HG02798 (cell line): ENCODE data around the gene MLIP.
A peak's percentile ranks its signal among the peaks of the same experiment; 100 is the strongest.

ENCODE experiments used
- ATAC-seq: cut with Tn5 transposase; IDR thresholded peaks from one replicate; pipeline ENCODE4 v1.9.1; 2021; ENCODE audit warnings: mild to moderate bottlenecking; ENCODE audit not compliant: unreplicated experiment, poor library complexity

The MLIP gene

DNA sequence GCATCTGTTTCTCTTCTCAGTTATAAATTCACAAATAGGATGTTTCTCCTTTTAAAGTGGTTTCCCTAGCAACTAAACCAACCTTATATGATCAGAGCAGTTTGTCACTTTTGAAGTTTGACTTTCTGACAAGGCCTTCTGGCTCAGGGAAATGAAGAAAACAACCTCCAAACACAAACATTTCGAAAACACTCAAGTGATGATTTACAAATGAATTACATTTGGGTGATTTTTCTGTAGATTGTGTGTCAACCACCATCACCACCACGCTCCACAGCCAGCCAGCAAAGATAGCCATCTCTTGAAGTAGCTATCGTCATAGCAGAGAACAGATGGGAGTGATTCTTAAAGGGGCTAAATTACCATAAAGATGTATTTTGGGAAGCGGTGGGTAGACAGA, 16.5 kb upstream of the MLIP start:
- no peak for ATAC-seq

DNA sequence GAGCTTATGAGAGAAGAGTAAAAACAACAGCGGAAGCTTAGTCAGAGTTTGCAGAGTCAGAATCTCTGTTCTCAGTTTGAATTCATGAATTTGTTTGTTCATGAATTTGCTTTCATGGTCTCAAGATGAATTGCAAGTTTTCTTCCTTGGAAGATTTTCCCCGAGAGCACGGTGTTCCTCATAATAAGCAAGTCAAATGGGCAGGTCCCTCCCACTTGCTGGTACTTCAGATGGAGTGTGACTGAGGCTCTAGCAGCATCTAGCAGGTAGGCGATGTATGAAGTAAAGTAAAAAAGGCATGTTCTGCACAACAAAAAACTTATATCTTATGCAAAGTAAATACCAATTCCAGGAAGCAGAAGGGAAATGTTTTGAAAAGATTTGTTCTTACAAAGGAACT, 15.5 kb upstream of the MLIP start:
- no peak for ATAC-seq

DNA sequence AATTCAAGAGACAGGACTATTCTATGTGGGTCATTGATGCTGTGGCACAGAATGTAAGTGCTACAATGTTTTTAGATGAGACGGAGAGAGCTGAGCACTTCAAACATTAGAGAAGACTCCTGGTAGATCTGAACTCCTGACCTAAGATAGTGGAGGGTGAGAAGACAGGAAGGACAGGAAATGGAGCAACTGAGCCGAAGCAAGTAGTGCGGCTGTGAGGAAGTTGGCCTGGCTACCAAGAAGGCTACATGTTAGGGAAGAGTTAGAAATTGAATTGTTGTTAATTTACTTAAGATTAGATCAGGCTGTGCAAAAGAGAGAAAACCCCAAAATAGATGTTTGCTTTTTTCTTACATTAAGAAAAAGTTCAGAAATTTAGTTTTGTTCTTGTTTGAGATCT, 14.4 kb upstream of the MLIP start:
- no peak for ATAC-seq

DNA sequence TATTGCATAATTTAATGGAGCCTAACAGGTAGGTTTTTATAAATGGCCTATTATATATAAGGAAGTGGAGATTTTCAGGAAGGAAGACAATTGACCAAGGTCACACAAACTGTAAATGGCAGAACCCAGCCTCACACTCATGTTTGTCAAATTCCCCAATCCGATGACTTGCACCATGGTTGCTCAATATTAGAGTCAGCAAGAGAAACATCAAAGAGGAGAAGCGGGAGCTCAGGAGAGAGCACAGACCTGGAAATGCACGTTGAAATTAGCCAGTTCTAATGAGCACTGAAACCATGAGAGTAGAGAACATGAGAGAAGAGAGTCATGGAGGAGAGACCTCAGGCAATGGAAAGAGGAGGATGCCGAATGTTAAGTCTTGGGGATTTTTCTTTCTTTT, 13.5 kb upstream of the MLIP start:
- no peak for ATAC-seq

DNA sequence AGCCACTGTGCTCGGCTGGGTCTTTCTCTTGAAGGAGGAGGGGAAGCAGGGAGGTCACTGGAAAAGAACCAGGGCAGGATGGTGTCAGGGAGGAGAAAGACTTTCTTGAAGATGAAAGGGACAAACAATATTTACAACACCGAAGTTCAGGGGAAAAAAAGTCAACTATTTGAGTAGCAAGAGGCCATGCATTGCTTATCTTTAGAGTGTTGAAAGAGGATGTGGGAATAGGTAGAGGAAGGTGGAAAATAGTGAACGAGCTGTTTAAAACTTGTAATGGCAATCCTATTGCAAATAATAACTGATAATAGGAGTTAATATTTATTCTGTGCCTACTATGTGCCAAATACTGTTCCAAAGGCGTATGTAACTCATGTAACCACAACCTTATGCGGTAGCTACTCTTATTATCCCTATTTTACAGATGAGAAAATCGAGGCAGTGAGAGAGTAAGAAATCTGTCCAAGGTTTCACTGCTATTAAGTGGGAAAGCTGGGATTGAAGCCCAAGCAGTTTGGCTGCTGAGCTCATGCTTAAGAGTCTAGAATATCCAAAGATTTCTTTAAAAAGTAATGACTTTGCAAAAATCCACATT, 12.7 kb upstream of the MLIP start:
- ATAC-seq, result no peak

DNA sequence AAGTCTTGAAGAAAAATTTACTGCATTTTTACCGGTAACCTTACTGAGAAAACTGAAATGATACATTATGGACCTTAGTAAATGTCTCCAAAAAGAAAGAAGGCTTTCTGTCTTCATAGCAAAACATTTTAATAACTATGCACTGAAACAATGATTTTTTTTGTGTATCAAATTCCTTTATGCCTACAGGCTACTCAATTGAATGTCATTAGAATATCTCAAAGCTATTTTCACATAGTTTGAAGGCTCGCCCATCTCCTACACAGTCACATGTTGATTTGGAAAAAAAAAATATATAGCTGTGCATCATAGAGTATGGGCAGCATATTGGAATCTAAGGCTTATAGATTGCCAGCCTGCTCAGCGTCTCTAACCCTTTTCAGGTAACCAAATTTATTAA, 12.0 kb upstream of the MLIP start:
- ATAC-seq, result no peak

DNA sequence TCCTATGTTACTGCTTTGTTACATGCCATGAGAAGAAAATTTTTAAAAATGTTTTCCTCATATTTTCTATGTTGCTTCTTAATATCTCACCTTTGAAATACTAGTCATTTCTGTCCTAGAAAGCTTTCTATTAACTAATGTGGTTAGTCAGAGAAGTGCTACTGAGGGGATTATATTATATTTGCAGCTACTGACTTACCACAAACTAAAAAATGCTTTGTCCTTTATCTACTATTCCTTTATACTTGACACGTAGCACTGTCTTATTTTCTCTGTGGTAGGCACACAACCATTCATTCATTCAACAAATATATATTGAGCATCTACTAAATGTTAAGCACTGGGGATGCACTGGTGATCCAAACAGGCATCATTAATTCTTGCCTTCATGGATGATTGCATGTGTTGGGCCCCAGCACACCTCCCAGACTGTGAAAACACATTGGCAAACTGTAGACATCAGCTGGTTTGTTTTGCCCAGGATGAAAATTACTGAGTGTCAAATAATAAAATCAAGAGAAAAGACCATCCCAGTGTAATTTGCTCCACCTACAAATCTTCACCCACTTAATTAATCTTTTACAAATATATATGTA, 10.7 kb upstream of the MLIP start:
- peak; percentile 82 for ATAC-seq

DNA sequence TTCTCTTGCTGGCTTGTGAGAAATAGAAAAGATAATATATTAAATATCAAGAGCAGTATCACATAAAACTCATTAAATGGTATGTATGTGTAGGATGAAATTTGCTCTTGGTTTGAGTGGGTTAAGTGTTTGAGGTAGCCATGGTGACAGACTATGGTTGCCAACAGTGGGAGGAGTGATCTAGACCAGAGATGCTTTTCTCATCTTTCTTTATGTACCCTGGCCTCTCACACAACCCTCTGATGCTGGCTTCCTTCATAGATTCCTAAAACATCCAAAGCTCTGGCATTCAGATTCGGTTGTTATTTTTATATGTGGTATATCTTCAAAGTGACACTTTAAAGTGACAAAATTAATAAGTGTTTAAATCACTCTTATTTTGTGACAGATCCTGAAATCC, 9.0 kb upstream of the MLIP start:
- no peak for ATAC-seq

DNA sequence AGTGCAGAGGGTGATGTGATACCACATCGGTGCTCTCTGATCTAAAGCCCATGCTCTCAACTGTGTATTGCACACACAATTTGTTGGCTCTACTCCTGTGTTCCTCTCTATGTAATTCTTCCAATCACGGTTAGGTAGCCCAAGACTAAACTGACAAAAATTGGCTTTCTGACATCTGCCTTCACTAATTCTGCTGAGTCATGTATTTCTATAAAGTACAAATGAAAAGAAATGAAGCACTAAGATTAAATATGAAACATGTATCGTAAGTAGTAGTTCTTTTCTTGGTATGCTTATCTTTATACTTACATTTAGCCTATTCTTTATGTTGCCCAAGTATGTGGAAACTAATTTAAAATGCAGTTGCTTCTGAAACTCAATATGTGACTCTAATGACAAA, 7.7 kb upstream of the MLIP start:
- no peak for ATAC-seq

DNA sequence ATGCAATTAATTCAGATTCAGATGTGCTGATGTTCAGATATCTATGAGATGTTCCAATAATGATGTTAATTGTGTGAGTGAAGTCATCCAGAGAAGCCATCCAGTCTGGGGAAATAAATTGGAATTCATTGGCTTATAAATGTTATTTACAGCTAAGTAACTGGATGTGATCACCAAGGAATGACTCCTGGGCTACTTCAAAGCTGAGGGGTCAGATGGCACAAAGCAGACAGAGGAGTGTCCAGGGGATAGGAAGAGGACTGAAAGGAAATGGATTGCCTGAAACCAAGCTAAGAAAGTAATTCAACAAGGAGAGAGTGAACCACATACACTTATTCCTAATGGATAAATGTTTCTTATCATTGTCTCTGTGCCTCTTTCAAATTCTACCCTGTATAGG, 4.5 kb upstream of the MLIP start:
- no peak for ATAC-seq

DNA sequence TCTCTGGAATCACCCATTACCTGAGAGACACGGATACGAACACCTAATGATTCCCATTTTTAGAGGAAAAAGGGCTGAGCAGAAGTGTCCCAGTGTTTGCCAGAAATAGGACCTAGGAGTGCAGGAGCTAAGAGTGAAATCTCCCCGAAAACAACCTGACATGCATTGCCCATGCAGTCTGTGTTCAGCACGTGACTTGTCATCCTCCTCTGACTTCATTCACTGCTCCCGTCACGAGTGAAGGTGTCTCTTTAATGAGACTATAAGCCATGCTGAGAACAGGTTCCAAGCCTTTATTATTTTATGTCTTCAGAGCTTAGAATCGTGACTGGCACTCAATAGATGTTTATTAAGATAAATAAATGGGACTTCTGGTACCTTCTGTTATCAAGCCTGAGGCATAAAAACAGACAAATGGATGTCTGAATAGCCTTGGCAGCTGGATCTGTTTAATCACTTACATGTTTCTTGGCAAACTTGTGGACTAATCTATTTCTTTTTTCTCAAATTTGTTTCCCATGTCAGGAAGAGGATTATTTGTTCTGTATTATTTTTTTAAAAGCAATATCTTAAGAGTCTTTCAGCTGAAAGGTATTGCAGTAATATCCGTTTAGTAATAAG, 3.7 kb upstream of the MLIP start:
- ATAC-seq, result no peak

DNA sequence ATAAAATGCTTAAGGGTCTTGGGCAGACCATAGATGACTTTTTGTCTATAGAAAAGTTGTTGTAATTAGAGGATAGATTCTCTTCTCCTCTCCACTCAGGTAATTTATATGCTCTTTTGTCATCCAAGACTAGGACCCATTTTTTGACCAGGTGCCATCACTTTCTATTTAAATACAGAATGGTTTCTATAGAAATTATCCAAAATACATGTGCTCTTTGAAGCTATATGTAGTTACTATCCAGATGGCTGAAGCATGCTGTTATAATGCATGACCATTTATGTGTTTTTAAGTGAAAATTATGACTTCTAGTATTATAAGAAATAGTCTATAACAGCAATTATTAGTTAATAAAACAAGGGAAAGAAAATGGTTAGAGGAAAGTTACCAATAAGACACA, 3.0 kb upstream of the MLIP start:
- ATAC-seq, result no peak

DNA sequence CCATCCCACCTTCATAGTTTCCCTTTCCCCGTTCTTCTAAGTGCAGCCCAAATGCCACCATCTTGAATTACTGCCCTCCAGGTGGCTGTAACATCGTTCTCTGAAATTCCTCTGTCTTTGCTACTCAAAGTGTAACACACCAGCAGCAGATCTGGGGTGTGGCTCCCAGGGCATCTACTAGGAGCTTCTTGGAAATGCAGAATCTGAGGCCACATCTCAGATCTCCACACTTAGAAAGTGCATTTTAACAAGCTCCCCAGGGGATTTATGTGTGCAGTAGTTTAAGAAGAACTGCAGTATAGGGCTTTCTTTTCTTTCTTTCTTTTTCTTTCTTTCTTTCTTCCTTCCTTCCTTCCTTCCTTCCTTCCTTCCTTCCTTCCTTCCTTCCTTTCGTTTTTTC, 1.7 kb upstream of the MLIP start:
- no peak for ATAC-seq

DNA sequence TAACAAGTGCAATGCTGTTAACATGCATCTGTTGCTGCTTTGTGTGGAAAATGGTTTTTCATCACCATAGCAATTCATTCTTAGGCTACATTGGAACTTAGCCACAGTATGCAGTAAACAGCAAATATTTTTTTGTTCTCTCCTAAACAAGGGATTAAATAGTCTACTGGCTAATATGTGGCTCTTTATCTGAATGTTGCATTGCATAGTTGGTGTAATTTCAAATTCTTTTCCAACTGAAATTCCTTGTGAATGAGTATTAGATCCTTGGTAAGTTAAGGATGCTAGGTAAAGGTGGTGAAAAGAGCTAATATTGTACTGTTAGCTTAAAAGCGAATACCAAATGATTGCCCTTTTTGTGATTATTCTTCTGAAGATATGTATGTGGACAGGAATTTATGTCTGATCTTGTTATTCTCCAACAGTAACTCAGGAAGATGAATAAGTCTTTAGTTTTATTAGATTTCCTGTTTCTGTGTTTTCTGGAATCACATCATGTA, 958 bp downstream of the MLIP start:
- ATAC-seq, result no peak

DNA sequence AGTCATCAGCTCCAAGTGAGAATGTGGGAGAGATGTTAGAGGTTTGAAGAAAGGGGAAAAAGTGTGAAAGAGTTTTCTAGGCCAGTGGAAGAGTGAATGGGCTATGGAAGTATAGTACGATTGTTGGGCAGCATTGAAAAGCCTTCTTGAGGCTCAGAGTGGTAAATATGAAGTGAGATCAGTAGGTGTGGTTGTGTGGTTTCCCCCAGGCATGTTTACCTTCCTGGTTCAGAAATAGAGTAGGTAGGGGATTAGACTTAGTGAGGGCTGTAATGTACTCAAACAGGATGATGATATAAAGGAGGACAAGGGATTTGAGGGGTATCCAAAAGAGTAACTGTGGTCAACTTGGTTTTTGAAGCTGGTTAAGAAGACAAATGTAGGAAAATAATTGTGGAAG, 3.7 kb downstream of the MLIP start:
- no peak for ATAC-seq

DNA sequence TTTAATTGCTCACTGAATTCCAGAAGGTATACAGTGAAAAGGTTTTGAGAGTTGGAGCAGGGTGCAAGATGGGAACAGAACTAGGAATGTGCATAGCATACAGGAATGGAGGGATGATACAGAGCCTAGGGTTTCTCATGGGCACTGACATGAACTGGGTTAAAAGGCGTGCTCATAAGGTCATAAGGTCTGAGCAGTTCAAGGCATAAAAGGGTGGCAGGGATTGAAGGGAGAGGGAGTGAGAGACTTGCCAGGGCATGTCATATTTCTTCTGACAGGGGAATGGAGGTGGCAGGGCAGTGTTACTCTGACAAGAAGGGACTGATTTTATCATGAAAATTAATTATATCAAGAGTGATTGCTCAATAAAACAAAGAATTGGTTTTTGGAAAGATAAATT, 4.7 kb downstream of the MLIP start:
- no peak for ATAC-seq

DNA sequence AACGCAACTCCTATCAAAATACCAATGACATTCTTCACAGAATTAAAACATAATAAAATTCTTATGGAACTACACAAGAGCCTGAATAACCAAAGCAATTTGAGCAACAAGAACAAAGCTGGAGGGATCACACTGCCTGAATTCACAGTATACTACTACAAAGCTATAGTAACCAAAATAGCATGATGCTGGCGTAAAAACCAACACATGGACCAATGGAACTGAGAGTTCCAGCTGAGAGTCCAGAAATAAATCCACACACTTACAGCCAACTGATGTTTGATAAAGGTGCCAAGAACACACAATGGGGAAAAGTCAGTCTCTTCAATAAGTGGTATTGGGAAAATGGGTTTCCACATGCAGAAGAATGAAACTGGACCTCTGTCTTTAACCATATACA, 6.9 kb downstream of the MLIP start:
- no peak for ATAC-seq

DNA sequence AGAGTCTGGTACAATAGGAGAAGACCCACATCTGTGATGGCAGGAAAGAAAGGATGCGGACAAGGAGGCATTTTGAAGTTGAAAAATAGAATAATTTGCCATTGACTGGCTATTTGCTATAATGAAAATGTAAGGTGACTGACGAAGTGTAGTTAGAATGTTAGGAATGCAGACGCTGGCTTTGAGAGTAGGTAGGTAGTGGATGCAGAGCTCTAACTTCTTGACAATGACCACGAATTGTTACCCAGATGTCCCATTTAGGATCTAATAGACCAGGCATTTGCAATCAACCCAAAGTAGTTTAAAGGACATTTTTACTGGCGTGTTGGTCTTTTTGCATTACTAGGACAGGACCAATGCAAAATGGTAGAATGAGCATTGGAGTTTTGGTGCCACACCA, 14.2 kb downstream of the MLIP start:
- ATAC-seq, result no peak

DNA sequence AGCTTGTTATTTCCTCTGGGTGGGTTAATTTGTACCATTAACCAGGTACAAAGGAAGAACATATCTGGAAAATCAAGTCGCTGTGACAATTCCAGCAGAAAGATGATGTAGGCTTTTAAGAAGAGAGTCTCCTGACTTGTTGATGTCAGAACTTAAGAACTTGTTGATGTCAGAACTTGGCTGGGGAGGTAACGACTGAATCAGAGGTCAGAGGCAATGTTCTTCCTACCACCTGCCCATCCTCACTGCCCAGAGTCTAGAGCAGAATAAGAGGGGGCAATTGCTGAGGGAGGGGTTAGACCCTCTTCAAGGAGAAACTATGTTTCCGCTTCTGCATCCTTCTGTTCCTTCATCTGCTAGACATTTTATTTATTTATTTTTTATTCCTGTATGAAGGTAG, 18.9 kb downstream of the MLIP start:
- ATAC-seq, result no peak

DNA sequence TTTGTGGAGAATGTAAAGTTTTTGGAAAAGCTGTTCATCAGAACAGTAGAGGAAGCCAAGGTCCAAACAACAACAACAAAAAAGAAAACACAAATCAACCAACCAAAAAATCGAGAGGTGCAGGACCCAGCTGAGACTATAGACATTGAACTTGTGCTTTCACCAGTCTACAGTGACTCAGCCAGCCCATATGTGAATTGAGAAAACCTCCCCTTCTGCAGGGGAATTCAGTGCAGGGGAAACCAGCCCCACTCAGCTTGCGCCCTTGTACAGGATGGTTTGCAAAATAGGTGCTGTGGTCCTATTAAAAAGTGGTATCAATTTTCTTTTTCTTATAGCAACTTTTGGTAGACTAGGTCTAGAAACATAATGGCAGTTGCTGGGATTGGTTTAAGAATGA, 21.3 kb downstream of the MLIP start:
- ATAC-seq, result no peak

DNA sequence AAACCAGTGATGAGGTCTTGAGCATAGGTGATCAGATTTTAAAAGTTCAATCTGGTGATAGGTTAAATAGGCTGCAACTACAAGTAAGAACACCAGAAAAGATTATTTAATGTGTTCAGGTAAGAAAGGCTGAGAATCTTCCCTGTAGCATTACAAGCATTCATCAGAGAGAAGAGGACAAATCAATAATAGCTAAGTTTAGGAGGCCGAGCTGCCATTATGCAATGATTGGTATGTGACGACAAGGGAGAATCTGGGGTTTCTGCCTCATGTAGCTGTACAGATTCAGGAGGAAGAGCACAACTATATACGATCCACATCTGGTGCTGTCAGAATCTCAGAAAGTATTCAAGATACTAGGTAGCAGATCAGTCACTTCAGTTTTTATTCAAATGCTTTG, 21.9 kb downstream of the MLIP start:
- ATAC-seq, result no peak

DNA sequence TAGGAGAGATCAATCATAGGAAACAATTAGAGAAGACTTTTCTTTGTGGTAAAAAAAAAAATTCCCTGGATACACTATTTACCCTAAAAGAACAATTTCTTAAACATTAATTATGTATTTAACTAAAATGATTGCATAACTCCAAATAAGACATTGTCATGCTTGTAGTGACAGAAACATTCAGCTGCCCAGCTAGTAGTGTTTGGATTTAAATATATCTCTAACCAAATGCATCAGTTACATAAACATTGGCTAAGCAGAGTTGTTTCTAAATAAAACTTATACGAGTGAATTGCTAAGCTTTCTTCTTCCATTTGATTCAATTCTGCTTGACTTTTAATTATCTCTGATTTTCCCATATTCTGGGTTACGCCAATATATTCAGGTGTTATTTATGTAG, 23.7 kb downstream of the MLIP start:
- ATAC-seq, result no peak
